ENCODE data around the gene ABCD1.

GRCh38 chrX:153734871-153735270, 10.2 kb downstream of the ABCD1 start:
- TF ChIP-seq CTCF (IDR thresholded peaks at IDR 0.05) (no peak), EZH2 (IDR thresholded peaks at IDR 0.05) (no peak), EZH2phosphoT487 (IDR thresholded peaks at IDR 0.05) (no peak)

Measured in neural progenitor cell (in vitro differentiated cells).